NOMO-1 treated with dmso at 0.1 percent for 144 hours (cell line): ENCODE data around the gene OBSCN.

Experiments
- DNase-seq: peaks from one replicate; lab custom pipeline; 2025; ENCODE audit not compliant: unreplicated experiment; lab: John Stamatoyannopoulos, UW

The OBSCN gene

GRCh38 chr1:228286505-228287417 is 78.9 kb downstream of the OBSCN start:
- DNase-seq: no peak

- no peak for DNase-seq
These were observed 79.9 kb downstream of the OBSCN start for GRCh38 chr1:228287541-228288425.

- DNase-seq: no peak
These were observed 80.8 kb downstream of the OBSCN start for GRCh38 chr1:228288536-228289238.

- DNase-seq: no peak
These were observed 81.5 kb downstream of the OBSCN start for GRCh38 chr1:228289239-228289849.

GRCh38 chr1:228289996-228290881 is 82.4 kb downstream of the OBSCN start:
- DNase-seq: no peak

- DNase-seq: no peak
These were observed 84.2 kb downstream of the OBSCN start for GRCh38 chr1:228291906-228292608.

GRCh38 chr1:228292609-228292911 is 84.7 kb downstream of the OBSCN start:
- DNase-seq: no peak

- no peak for DNase-seq
These were observed 85.5 kb downstream of the OBSCN start for GRCh38 chr1:228293393-228293792.

- DNase-seq: no peak
These were observed 86.1 kb downstream of the OBSCN start for GRCh38 chr1:228293816-228294500.

GRCh38 chr1:228294717-228295116 is 86.9 kb downstream of the OBSCN start:
- DNase-seq: no peak

- DNase-seq: no peak
These were observed 87.4 kb downstream of the OBSCN start for GRCh38 chr1:228295201-228295600.

- DNase-seq: no peak
These were observed 88.1 kb downstream of the OBSCN start for GRCh38 chr1:228295981-228296380.

- DNase-seq: no peak
These were observed 89.4 kb downstream of the OBSCN start for GRCh38 chr1:228297242-228297641.

- no peak for DNase-seq
These were observed 90.0 kb downstream of the OBSCN start for GRCh38 chr1:228297822-228298221.

GRCh38 chr1:228298471-228298870 is 90.6 kb downstream of the OBSCN start:
- no peak for DNase-seq

GRCh38 chr1:228299211-228299610 is 91.4 kb downstream of the OBSCN start:
- no peak for DNase-seq

- DNase-seq: no peak
These were observed 92.1 kb downstream of the OBSCN start for GRCh38 chr1:228299901-228300300.

GRCh38 chr1:228302086-228302485 is 94.2 kb downstream of the OBSCN start:
- no peak for DNase-seq

GRCh38 chr1:228303596-228303995 is 95.8 kb downstream of the OBSCN start:
- DNase-seq: no peak
